ENCODE measurements around the gene GAD1. TPM values are rescaled to one million over a fixed set of nuclear protein-coding genes. Genes with fewer than 3 reads are reported as not detected.

The GAD1 gene
- polyA plus RNA-seq, 1 of the 3 experiments (the other 2 are of a cell fraction) = 0.20 TPM

DNA sequence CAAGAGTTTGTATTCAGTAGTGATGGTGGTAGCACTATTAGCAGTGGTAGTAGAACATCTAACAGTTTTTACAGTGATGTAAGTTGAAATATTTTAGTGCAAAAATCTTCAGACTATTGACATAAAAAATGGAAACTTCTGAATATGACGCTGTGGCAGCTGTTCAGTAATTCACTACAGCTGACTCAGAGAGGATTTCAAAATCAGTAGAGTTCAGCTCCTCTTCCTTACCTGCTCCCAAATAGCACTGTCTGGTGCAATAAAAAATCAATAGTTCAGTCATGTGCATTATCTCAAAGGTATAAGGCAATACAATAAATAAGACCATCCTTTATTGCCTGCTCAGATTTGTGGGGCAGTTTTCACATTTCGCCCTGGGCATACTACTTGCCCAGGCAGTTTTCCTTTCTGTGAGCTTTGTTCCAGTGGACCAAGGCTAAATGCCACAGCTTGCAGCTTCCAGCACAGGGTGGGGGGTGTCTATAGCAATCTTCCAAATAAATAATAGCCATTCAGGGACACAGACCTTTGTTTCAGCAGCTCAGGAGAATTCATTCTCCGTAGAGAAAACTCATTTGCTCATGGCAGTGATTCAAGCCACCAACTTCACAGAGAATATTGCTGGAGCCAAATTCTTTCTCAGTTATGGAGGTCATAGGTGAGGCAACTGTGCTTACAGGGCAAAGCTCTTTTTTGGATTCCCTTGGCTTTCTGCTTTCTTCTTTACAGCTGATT is 78.5 kb downstream of the GAD1 start:
- CTCF ChIA-PET = interaction anchor here (1.0 to 1.5 kb wide), 2 partner anchors 20 to 22 kb away, joined by 4 read pairs; no protein-coding TSS in a partner anchor

DNA sequence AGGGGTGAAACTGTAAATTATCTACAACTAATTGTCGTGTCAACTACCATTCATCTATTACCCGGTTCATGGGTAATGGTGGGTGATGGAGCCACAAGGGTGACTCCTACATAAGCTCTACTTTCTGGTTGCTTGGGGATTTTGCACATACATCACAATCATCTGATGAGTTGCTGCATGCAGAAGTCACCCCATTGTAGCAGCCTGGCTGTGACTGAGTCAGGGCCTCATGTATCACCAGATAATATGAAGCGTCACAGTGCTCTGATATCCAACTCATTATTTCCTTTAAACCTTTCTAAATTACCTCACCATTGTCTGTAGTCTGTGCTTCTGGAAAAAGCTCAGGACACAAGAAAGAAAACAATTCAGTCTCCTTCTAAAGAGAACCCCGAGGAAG is 79.9 kb downstream of the GAD1 start:
- no peaks in the 10 kb centered on the region for H3K27me3 ChIP-seq (ENCODE audit: insufficient read depth)
- ChIA-PET CTCF (interaction anchor here (0.6 to 2.4 kb wide), 3 partner anchors 24 to 32 kb away, joined by 3 to 9 read pairs (median 3); partner anchors contain the start of gene GORASP2), POLR2A (no interaction called here)
- H4K20me1 ChIP-seq (ENCODE audit: insufficient read depth) = no peaks in the 10 kb centered on the region
- DNase-seq = no peak
- no peaks in the 10 kb centered on the region for H3K4me1 ChIP-seq (ENCODE audit: control insufficient read depth in 1 of 2, insufficient read depth in 2 of 2, low read depth in 1 of 2, low read length in 1 of 2)
- H3K9me3 ChIP-seq = no peaks in the 10 kb centered on the region
- H3F3A ChIP-seq (replicated peaks; ENCODE audit: insufficient read depth) = no peaks in the 10 kb centered on the region
- no peaks in the 10 kb centered on the region for H3K79me2 ChIP-seq (ENCODE audit: insufficient read depth)
- no peaks in the 10 kb centered on the region for H3K9me2 ChIP-seq
- TF ChIP-seq, protein P1, sequence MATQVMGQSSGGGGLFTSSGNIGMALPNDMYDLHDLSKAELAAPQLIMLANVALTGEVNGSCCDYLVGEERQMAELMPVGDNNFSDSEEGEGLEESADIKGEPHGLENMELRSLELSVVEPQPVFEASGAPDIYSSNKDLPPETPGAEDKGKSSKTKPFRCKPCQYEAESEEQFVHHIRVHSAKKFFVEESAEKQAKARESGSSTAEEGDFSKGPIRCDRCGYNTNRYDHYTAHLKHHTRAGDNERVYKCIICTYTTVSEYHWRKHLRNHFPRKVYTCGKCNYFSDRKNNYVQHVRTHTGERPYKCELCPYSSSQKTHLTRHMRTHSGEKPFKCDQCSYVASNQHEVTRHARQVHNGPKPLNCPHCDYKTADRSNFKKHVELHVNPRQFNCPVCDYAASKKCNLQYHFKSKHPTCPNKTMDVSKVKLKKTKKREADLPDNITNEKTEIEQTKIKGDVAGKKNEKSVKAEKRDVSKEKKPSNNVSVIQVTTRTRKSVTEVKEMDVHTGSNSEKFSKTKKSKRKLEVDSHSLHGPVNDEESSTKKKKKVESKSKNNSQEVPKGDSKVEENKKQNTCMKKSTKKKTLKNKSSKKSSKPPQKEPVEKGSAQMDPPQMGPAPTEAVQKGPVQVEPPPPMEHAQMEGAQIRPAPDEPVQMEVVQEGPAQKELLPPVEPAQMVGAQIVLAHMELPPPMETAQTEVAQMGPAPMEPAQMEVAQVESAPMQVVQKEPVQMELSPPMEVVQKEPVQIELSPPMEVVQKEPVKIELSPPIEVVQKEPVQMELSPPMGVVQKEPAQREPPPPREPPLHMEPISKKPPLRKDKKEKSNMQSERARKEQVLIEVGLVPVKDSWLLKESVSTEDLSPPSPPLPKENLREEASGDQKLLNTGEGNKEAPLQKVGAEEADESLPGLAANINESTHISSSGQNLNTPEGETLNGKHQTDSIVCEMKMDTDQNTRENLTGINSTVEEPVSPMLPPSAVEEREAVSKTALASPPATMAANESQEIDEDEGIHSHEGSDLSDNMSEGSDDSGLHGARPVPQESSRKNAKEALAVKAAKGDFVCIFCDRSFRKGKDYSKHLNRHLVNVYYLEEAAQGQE (IDR thresholded peaks at IDR 0.05; ENCODE audit: low read depth, low read length) = no peak
- TF ChIP-seq, protein P2, sequence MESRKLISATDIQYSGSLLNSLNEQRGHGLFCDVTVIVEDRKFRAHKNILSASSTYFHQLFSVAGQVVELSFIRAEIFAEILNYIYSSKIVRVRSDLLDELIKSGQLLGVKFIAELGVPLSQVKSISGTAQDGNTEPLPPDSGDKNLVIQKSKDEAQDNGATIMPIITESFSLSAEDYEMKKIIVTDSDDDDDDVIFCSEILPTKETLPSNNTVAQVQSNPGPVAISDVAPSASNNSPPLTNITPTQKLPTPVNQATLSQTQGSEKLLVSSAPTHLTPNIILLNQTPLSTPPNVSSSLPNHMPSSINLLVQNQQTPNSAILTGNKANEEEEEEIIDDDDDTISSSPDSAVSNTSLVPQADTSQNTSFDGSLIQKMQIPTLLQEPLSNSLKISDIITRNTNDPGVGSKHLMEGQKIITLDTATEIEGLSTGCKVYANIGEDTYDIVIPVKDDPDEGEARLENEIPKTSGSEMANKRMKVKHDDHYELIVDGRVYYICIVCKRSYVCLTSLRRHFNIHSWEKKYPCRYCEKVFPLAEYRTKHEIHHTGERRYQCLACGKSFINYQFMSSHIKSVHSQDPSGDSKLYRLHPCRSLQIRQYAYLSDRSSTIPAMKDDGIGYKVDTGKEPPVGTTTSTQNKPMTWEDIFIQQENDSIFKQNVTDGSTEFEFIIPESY (IDR thresholded peaks at IDR 0.05; ENCODE audit: borderline replicate concordance, low read depth) = no peak
- TF ChIP-seq, protein P3, sequence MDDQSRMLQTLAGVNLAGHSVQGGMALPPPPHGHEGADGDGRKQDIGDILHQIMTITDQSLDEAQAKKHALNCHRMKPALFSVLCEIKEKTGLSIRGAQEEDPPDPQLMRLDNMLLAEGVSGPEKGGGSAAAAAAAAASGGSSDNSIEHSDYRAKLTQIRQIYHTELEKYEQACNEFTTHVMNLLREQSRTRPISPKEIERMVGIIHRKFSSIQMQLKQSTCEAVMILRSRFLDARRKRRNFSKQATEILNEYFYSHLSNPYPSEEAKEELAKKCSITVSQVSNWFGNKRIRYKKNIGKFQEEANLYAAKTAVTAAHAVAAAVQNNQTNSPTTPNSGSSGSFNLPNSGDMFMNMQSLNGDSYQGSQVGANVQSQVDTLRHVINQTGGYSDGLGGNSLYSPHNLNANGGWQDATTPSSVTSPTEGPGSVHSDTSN (IDR thresholded peaks at IDR 0.05) = no peak
- TF ChIP-seq JUND (IDR thresholded peaks at IDR 0.05) = no peak
- TF ChIP-seq RXRA (IDR thresholded peaks at IDR 0.05; ENCODE audit: borderline replicate concordance, low read depth) = no peak
- no peak for TF ChIP-seq NFIC (IDR thresholded peaks at IDR 0.05; ENCODE audit: borderline replicate concordance)
- no peak for TF ChIP-seq RFX5 (IDR thresholded peaks at IDR 0.05; ENCODE audit: low read length)
- TF ChIP-seq GATA2 (CRISPR knock-in tag; IDR thresholded peaks at IDR 0.05) = no peak
- no peak overlapping the region for H3K9ac ChIP-seq
- no peaks in the 10 kb centered on the region for H3K36me3 ChIP-seq (replicated peaks in 1 of 2; ENCODE audit: control insufficient read depth in 1 of 2, insufficient read depth in 2 of 2, low read length in 1 of 2)
- no peak overlapping the region for H3K27ac ChIP-seq (ENCODE audit: low read depth in 2 of 2, low read length in 1 of 2)
- H3K4me3 ChIP-seq (ENCODE audit: low read depth in 2 of 2, low read length in 1 of 2) = no peak overlapping the region
- H3K4me2 ChIP-seq = no peak overlapping the region
- 61% methylated on average over 4 of the region's 4 CpGs for WGBS (ENCODE audit: low lambda C conversion rate)
- no peak overlapping the region for H2AFZ ChIP-seq (ENCODE audit: low read depth)

More for the DNA sequence above, 78.5 kb downstream of the GAD1 start:
- Histone ChIP-seq H3K36me3 (replicated peaks in 1 of 2; ENCODE audit: control insufficient read depth in 1 of 2, insufficient read depth in 2 of 2, low read length in 1 of 2) (no peaks in the 10 kb centered on the region), H3K27me3 (ENCODE audit: insufficient read depth) (no peaks in the 10 kb centered on the region), H4K20me1 (ENCODE audit: insufficient read depth) (no peaks in the 10 kb centered on the region), H3K4me2 (no peak overlapping the region), H3K27ac (ENCODE audit: low read depth in 2 of 2, low read length in 1 of 2) (no peak overlapping the region), H3K9ac (no peak overlapping the region), H2AFZ (ENCODE audit: low read depth) (no peak overlapping the region), H3K4me3 (ENCODE audit: low read depth in 2 of 2, low read length in 1 of 2) (no peak overlapping the region), H3F3A (replicated peaks; ENCODE audit: insufficient read depth) (no peaks in the 10 kb centered on the region), H3K4me1 (ENCODE audit: control insufficient read depth in 1 of 2, insufficient read depth in 2 of 2, low read depth in 1 of 2, low read length in 1 of 2) (no peaks in the 10 kb centered on the region), H3K9me3 (no peaks in the 10 kb centered on the region), H3K79me2 (ENCODE audit: insufficient read depth) (no peaks in the 10 kb centered on the region), H3K9me2 (no peaks in the 10 kb centered on the region)
- POLR2A ChIA-PET = no interaction called here
- WGBS (ENCODE audit: low lambda C conversion rate) = 51% methylated on average over 3 of the region's 3 CpGs
- TF ChIP-seq NFIC (IDR thresholded peaks at IDR 0.05; ENCODE audit: borderline replicate concordance) (no peak), JUND (IDR thresholded peaks at IDR 0.05) (no peak), FOSL2 (IDR thresholded peaks at IDR 0.05; ENCODE audit: borderline replicate concordance, low read depth) (no peak), ELF1 (IDR thresholded peaks at IDR 0.05) (no peak), EP300 (IDR thresholded peaks at IDR 0.05; ENCODE audit: borderline replicate concordance in 1 of 2, low read depth in 1 of 2, low read length in 1 of 2) (no peak), MXI1 (IDR thresholded peaks at IDR 0.05; ENCODE audit: low read depth, low read length) (no peak), RXRA (IDR thresholded peaks at IDR 0.05; ENCODE audit: borderline replicate concordance, low read depth) (no peak)
- TF ChIP-seq, protein P4, sequence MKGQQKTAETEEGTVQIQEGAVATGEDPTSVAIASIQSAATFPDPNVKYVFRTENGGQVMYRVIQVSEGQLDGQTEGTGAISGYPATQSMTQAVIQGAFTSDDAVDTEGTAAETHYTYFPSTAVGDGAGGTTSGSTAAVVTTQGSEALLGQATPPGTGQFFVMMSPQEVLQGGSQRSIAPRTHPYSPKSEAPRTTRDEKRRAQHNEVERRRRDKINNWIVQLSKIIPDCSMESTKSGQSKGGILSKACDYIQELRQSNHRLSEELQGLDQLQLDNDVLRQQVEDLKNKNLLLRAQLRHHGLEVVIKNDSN (IDR thresholded peaks at IDR 0.05; ENCODE audit: borderline replicate concordance, low read depth) = no peak
- TF ChIP-seq, protein P3 (IDR thresholded peaks at IDR 0.05) = no peak
- no peak for DNase-seq

Data from SK-N-SH (cell line).